CMK (cell line): ENCODE data around the gene TXNRD2.
"Not testable (repeated sequence)": the region's sequence is repeated elsewhere in the genome, so short reads cannot be mapped to it uniquely, and the experiment has no call there.

Experiments
- DNase-seq: peaks from one replicate; pipeline ENCODE4 v3.0.0-alpha.2; 2010; ENCODE audit warnings: low read depth

Gene TXNRD2

DNA sequence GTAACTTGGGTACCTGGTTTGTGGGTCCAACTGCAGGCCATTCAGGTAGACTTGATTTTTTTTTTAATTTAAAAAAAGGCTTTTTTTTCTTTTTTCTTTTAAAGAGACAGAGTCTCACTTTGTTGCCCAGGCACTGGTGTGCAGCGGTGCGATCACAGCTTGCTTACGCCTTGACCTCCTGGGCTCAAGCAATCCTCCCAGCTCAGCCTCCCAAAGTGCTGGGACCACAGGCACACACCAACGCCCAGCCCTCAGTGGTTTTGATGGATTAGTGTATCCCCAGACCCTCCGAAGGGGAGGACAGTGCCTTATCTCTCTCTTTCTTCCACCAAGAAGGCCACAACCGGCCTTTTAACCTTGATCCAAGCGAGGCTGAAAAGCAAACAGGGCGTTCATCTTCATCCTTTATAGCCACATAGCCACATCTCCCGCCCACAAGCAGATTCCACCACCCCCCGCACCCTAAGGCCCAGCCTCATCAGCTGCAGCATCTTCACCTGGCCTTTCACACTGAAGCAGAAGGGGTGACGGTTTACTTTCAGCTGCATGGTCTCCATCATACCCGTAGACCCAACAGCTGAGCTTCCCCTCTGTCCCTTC lies 17.6 kb downstream of the TXNRD2 start:
- no peak for DNase-seq

DNA sequence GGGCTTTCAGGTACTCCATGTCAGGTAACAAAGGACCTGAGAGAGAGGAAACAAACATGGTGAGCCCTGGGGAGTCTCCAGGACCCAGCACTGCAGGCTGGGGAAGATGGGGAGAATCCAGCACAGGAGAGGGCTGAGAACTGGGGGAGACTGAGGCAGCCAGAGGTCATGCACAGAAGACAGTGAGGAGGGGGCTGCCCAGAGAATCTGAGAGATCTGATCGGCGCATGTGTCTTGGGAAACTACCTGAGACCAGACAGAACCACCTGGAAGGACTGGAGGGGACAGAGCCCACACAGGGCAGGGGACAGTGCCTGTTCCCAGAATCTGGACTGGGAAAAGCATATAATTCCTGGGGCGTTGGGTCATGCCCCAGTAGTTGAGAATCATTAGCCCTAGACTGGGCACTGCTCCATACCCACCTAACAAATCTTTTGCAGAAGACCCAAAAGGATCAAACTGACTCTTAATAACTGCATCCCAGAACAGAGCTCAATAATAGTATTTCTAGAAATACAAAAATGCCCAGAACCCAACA lies 20.0 kb downstream of the TXNRD2 start:
- no peak for DNase-seq

DNA sequence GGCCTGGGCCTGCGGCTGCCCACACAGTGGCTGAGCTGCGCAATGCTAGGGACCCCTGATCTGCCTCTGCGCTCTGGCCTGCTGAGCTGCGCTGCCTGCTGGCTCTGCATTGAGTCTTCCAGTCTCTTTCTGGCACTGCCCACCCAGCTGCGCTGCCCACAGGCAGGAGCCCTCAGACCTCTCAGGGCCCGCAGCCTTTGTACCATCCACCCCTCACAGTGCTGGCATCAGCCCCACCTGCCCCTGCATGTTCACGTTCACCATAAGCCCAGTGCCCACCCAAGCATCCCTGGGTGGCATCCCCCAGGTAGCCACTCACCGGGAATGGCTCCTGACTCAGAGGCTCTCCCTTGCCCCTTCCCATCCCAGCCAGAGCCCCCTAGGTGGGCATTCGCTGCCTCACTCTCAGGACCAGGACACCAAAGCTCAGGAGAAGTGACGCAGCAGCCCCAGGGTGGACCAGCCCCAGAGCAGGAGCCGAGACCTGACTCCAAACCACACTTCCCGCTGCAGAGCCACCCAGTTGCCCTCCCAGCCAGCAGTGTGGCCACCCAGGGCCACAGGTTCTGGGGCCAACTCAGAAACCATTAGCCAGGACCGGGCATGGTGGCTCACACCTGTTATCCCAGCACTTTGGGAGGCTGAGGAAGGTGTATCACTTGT lies 21.8 kb downstream of the TXNRD2 start:
- no peak for DNase-seq

DNA sequence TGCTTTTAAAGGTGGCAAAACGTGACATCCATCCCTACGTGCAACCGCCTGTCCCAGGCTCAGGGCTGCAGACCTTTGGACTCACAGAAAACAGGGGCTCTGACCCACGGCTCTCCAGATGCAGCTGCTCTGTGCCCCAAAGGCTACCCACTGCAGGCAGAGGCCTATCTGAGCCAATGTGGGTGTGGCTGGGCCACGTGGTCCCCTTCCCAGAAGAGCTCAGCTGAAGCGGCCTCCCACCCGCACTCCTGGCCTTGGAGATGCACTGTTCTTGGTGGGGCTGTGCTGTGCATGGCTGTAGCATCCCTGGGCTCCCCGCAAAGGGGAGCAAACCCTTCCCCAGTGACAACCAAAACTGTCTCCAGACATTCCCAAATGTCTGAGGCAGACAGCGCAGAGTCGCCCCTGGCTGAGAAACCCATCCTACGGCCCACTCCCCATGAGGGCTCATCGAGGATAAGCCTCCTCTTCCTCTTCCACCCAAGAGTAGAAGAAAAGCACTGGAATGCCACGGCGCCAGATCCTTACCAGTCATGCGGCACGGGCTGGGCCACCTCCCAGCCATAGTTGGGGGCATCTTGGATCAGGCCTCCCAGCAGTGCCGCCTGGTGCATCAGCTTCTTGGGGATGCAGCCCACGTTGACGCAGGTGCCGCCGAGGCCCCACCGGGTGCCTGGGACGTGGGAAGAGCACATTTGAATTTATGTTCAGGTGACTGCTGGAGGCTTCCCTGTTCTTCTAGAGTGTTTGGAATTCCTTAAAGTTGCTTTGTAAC lies 23.1 kb downstream of the TXNRD2 start:
- no peak for DNase-seq

DNA sequence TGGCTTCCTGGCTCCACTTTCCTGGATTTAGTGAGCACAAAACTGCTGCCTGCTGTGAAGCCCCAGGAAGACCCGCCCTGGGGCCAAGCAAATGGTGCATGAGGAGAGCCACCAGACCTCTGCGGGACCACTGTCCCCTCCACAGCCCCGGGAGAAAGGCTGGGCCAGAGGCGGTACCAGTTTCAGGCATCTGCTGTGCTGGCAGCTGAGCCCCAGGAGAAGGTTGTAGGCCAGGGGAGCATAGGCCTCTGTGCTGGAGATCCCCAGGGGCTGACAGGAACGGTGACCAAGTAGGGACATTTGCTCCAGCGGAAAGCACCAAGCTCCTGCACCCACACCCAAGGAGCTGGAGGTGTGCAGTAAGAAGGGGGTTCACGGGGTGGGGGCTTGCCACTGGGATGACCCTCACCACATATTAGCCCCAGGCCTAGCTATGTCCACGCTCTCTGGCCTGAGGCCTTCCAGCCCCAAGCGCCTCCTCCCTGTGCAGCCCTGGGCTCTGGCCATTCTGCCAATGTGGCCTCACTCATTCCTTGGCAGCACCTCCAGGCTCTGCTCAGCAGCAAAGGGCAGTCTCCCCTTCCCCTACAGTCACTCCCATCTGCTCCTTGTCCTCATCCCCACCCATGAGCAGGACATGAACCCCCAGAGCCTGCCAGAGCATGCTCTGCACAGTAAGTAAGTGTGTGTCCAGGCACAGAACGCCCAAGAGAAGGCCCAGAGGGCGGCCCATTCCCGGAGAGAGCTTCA lies 24.1 kb downstream of the TXNRD2 start:
- DNase-seq = no peak

DNA sequence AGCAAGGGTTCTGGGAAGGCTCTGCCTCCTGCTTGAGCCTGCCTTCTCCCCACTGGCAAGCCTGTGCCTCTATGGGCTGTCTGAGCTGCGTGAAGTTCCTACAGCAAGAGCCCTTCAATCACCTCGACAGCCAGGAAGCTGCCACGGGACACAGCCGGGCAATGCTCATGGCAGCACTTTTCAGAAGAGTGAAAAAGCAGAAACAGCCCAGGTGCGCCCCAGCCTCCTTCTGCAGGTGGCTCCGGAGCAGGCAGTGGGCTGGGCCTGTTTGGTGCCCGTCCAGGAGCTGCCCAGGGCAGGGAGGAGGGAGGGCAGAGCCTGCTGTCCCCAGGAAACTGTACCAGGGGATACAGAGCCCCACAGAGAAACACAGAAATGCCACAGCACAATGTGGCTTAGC lies 24.7 kb downstream of the TXNRD2 start:
- DNase-seq = no peak

DNA sequence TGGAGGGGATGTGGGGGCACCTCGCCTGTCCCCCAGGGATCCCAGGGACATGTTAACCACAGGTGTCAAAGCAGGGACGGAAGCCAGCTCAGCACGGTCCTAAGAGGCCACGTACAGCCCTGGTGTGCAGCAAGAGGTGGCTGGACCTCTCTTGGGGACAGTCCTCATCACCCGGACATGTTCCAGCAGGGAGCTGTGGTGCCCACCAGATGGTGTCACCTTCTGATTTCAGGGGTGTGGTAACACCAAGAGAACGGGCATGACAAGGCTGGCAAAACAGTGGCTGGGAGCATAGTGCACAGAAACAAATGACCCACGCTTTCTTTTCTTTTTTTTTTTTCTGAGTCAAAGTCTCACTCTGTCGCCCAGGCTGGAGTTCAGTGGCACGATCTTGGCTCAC lies 25.6 kb downstream of the TXNRD2 start:
- no peak for DNase-seq

DNA sequence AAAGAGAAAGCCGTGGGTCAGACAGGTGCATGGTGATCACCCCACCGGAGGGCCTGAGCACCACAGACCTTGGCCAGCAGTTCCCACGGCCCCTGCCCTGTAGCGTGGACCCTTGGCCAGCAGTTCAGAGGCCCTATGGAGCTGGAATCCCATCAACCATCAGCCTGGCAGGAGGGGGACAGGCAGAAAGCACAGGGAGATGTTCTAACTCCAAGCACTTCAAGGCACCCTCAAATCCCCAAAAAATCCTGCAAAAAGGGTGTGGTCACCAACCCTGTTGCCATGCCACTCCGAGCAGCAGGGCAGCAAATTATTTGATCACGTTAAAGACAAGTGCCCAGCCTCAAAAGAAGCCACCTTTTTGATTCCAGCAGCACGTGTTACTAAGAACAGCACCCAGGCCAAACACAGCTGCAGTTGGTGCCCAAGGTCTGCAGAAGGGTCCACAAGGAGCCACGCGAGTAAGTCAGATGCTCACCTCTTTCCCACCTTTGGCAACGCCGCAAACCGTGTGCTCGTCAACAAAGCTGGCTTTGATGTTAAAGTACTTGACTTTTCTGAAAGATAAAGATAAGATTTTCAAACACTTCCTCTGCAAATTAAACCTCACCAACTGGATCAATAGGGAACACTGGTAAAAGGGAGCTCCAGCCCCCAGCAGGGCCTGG lies 26.2 kb downstream of the TXNRD2 start:
- no peak for DNase-seq

DNA sequence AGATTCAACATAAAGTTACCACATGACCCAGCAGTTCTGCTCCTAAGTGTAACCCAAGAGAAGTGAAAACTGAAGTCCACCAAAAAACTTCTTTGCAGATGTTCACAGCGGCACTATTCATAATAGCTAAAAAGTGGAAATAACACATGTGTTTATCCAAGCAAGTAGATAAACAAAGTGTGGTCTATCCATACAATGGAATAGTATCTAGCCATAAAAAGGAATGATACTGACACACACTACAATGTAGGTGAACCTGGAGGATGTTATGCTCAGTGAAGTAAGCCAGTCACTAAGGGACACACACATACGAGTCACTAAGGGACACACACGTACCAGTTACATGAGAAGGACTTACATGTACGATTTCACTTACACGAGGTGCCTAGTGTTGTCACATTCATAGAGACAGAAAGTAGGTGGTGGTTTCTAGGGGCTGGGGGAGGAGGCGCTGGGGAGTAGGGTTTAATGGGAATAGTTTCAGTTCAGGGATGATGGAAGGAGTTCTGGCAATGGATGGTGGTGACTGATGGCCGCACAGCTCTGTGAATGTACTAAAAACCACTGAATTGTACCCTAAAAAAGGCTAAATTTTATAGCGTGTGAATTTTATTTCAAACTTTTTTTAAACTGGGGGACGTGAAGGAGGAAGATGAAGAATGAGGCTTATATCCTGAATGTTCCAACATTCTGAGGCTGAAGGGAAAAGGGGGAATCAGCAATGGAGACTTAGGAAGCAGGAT lies 27.2 kb downstream of the TXNRD2 start:
- DNase-seq = no peak

DNA sequence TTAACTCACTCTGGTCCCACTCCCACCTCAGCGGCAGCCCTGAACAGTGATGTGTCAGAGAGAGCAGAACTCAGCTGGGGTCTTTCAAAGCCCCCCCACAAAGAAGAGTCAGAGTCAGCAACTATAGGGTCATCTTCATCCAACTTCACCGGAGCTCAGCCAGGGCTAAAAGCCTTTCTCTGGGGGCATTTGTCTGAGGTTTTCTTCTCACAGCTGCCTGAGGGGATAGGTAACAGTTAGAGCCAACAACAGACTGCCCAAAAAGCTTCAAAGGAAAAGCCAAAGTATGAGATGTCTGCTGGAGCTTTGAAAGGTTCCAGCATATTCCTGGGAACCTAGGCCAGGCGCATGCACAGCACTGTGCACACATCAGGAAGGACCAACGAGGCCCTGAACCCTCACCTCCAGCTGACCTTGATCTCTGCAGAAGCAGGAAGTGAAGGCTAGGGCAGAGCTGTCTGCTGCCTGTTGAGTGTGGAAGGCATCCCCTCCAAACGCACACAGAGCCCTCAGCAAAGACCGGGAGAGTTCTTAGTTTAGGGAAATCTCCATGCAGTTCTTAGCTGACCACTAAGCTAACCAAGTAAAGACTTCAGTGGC lies 28.2 kb downstream of the TXNRD2 start:
- no peak for DNase-seq

DNA sequence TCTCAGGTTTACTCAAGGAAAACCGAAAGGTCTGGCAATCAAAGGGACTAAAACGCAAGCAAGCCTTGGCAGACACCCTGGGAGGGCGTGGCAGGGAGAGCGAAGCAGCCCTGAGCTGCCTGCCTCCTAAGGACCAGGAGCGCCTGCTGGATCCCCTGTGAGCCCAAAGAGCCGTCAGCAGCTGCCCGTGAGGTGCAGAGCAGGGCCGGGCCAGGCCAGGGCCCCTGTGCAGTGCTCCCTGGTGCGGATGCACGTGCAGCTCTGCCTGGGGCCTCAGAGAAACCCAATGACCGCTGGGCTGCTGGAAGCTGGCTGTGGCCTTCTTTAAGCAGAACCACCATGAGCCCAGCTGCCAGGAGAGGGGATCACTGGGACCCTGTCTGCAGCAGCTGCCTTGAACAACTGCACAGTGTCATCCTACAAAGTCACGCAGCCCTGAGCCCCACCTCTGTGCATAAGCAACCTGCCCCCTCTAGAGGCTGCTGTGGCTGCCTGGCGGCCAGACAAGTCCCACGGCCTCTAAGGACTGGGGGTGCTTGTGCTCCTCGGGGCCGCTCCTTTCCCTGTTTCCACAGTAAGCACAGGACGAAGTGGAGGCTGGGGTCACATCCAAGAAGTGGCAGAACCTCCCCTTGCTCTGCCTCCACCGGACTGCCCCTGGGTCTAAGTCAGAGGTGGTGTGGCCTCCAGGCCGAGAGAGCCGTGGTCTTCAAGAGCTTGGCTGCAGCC lies 29.2 kb downstream of the TXNRD2 start:
- DNase-seq = no peak

DNA sequence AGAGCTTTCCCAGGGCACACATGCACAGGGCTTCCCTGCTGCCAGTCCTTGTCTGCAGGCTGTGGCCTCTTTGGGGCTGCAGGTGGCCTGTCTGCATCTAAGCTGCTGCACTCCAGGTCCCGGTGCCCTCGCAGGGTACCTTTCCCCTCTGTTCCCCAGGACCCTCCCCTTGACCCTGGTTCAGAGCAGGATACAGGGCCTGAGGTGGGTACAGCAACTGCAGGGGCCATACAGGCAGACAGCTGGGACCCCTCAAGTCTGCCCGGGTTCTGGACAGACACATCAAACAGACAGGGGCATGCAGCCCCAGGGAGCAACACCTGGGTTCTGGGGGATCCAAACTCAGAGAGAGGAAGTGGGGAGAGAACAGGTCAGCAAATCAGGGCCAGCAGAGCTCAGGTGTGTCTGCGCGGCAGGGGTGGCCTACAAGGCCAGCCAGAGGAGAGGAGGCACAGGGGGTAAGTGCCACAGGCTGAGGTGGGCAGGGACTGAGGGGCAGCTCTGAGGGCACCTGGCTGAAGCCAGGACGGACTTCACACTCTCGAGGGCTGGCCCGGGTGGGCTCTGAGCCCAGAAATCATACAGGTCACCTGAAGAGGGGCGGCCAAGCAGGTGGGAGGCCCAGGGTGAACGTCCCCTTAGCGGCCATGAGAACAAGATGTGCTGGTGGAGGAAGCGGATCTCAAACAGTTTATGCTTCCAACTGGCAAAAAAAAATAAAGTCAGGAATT lies 29.9 kb downstream of the TXNRD2 start:
- DNase-seq = no peak

DNA sequence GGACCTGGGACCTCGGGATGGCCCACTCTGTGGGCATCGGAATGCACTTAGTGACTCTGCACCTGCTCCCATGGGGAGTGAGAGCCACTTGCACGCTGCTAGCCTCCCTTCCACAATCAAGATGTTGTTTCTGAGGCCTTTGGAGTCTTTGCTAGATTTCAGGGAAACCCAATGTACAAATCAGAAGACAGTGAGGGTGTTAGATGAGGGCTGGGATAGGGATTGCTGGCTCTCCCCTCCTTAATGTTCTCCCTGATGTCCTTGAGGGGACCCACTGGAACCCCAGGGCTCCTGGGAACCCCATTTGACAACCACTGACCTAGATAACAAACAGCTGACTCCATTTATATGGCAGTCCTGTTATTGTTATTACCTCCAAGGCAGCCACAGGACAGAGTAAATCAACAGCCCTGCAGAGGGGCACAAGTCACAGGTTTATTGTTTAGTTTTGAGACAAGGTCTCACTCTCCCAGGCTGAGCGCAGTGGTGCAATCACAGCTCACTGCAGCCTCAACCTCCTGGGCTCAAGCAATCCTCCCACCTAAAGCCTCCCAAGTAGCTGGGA lies 31.4 kb downstream of the TXNRD2 start:
- no peak for DNase-seq

DNA sequence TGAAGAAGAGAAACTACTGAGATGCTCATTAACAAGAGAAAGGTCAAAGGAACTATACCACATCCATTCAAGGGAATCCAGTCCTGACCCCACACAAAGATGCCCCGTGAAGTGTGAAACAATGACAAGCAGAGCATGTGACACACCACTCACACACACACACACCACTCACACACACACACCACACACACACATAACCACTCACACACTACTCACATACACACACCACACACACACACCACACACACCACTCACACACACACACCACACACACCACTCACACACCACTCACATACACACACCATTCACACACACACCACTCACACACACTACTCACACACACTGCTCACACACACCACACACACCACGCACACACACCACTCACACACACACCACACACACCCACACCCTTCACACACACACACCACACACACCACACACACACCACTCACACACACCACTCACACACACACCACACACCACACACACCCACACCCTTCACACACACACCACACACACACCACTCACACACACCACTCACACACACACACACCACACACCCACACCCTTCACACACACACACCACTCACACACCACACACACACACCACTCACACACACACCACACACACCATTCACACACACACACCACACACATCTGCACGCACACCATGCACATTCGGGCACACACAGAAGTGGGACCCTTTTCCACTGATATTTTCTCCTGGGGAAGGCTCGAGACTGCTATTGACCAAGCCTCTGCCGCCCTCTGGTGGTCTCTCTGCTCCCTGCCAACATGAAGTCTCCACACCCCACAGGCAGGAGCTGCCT lies 32.1 kb downstream of the TXNRD2 start:
- no peak for DNase-seq

DNA sequence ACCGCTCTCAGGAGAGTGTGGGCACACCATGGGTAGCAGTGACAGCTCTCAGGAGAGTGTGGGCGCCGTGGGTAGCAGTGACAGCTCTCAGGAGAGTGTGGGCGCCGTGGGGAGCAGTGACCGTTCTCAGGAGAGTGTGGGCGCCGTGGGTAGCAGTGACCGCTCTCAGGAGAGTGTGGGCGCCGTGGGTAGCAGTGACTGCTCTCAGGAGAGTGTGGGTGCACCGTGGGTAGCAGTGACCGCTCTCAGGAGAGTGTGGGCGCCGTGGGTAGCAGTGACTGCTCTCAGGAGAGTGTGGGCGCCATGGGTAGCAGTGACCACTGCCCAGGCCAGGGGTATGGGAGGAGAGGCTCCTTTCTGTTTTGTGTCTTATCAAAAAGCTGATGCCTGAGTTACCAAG lies 33.7 kb downstream of the TXNRD2 start:
- not testable (repeated sequence) for DNase-seq

DNA sequence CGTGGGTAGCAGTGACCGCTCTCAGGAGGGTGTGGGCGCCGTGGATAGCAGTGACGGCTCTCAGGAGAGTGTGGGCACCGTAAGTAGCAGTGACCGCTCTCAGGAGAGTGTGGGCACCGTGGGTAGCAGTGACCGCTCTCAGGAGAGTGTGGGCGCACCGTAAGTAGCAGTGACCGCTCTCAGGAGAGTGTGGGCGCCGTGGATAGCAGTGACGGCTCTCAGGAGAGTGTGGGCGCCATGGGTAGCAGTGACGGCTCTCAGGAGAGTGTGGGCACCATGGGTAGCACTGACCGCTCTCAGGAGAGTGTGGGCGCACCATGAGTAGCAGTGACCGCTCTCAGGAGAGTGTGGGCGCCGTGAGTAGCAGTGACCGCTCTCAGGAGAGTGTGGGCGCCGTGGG lies 34.8 kb downstream of the TXNRD2 start:
- DNase-seq = not testable (repeated sequence)

DNA sequence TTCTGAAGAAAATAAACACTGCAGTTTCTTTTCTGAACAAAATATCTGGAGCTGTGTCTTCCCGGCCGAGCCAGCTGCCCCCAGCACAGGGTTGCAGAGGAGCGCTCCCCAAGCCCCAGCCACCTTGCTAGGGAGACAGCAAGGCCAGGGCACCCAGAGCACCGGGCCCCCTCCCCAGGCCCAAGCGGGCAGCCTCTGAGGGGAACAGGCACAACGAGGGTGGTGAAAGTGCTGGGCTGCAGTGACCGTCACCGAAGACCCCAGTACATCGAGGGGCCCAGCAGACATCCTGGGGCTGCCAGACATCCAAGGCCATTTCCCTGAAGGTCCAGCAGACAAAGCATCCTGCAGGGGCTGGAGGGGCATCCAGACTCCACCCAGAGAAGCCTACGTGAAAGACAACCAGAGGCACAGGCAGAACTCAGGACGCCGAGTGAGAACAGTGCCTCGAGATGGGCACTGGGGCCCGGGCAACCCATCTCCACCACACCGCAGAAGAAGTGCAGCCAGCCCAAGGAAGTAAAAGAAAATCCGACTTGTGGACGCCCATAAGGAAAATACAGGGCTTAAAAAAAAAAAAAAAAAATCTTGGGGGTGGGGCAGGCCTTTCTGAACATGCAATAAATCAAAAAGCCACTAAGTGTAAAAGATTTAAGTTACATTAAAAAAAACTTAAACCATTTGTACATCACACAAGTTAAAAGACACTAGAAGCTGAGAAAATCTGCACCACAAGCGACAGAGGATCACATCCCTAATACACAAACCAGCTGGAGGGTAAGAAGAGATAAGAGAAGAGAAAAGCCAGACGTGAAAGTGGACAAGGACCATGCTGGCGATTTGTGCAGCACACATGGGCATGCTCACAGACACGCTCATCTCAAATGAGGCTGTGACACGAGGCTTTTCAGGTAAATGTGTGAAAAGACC lies 36.0 kb downstream of the TXNRD2 start:
- DNase-seq = no peak
